Neural cell (in vitro differentiated cells): ENCODE data around the gene AQP2. TPM values are rescaled to one million over a fixed set of nuclear protein-coding genes. Genes with fewer than 3 reads are reported as not detected.

Source experiments
- H2AFZ ChIP-seq: fragments of 200-600, 300-800 bp; sonication (generic), shearing (Covaris generic); 2 replicates; pipeline ENCODE4 v1.6.0; 2014; ENCODE audit warnings: low read depth, mild to moderate bottlenecking, antibody characterized with exemption, low read length, moderate library complexity
- H3F3A ChIP-seq: fragments of 200-600 bp; shearing (Covaris generic); 2 replicates; pipeline ENCODE4 v1.6.1; 2016; ENCODE audit warnings: mild to moderate bottlenecking, moderate library complexity, mixed read lengths, antibody characterized with exemption, low read length; ENCODE audit not compliant: insufficient read depth, poor library complexity, severe bottlenecking
- H3K27ac ChIP-seq: fragments of 200-600, 300-800 bp; sonication (generic), shearing (Covaris generic); 2 replicates; pipeline ENCODE4 v1.5.1; 2014; ENCODE audit warnings: mild to moderate bottlenecking, low read length, moderate library complexity
- H3K27me3 ChIP-seq: fragments of 300-800, 200-600 bp; sonication (generic), shearing (Covaris generic); 2 replicates; pipeline ENCODE4 v1.6.0; 2014; ENCODE audit warnings: mild to moderate bottlenecking, low read depth, low read length, moderate library complexity; ENCODE audit not compliant: insufficient read depth
- H3K36me3 ChIP-seq: fragments of 300-800, 200-600 bp; sonication (generic), shearing (Covaris generic); 2 replicates; pipeline ENCODE4 v1.5.1; 2014; ENCODE audit warnings: mild to moderate bottlenecking, antibody characterized with exemption, low read length, moderate library complexity; ENCODE audit not compliant: insufficient read depth
- H3K4me2 ChIP-seq: fragments of 300-800, 200-600 bp; sonication (generic), shearing (Covaris generic); 2 replicates; pipeline ENCODE4 v1.6.0; 2014; ENCODE audit warnings: mild to moderate bottlenecking, low read length
- H3K4me3 ChIP-seq: fragments of 300-800, 200-600 bp; sonication (generic), shearing (Covaris generic); 2 replicates; pipeline ENCODE4 v1.5.1; 2014; ENCODE audit warnings: mild to moderate bottlenecking, low read length, moderate library complexity
- H3K79me2 ChIP-seq: fragments of 200-600 bp; shearing (Covaris generic); replicated peaks from 2 replicates; pipeline ENCODE4 v1.6.0; 2014; ENCODE audit warnings: mild to moderate bottlenecking, low read length, moderate library complexity; ENCODE audit not compliant: insufficient read depth
- H3K9ac ChIP-seq: fragments of 300-800, 200-600 bp; sonication (generic), shearing (Covaris generic); 2 replicates; pipeline ENCODE4 v1.6.1; 2016; ENCODE audit warnings: mild to moderate bottlenecking, low read length, mixed read lengths
- H3K9me2 ChIP-seq: fragments of 200-600 bp; shearing (Covaris generic); 2 replicates; pipeline ENCODE4 v1.6.1; 2016; ENCODE audit warnings: mild to moderate bottlenecking, low read length, mixed read lengths; ENCODE audit not compliant: insufficient read depth
- H3K9me3 ChIP-seq: fragments of 200-600, 300-800 bp; sonication (generic), shearing (Covaris generic); 2 replicates; pipeline ENCODE4 v1.6.1; 2016; ENCODE audit warnings: mild to moderate bottlenecking, mixed run types, low read length, moderate library complexity, mixed read lengths
- H4K20me1 ChIP-seq: fragments of 200-600 bp; shearing (Covaris generic); 2 replicates; pipeline ENCODE4 v1.6.1; 2016; ENCODE audit warnings: mild to moderate bottlenecking, mixed run types; ENCODE audit not compliant: insufficient read depth
- EP300 ChIP-seq: fragments of 450-650 bp; conservative IDR thresholded peaks from 2 replicates; pipeline ENCODE4 v1.6.1; 2014; ENCODE audit warnings: antibody characterized with exemption, mild to moderate bottlenecking, moderate library complexity; ENCODE audit not compliant: poor library complexity, severe bottlenecking
- EZH2 ChIP-seq: fragments of 200-600, 300-800 bp; shearing (Covaris generic), sonication (generic); IDR thresholded peaks from 2 replicates; pipeline ENCODE4 v1.6.1; 2014; ENCODE audit warnings: antibody characterized with exemption, low read length, borderline replicate concordance, mild to moderate bottlenecking; ENCODE audit not compliant: insufficient read depth, poor library complexity, severe bottlenecking
- MXI1 ChIP-seq: fragments of 450-650 bp; conservative IDR thresholded peaks from 2 replicates; pipeline ENCODE4 v1.6.1; 2014; ENCODE audit warnings: antibody characterized with exemption, mild to moderate bottlenecking; ENCODE audit not compliant: poor library complexity, severe bottlenecking
- POLR2AphosphoS5 ChIP-seq: IDR thresholded peaks from 2 replicates; pipeline ENCODE4 v1.6.1; 2012
- RAD21 ChIP-seq: fragments of 450-650 bp; conservative IDR thresholded peaks from 2 replicates; pipeline ENCODE4 v1.6.1; 2014; ENCODE audit warnings: antibody characterized with exemption, mild to moderate bottlenecking, moderate library complexity
- REST ChIP-seq: IDR thresholded peaks from 2 replicates; pipeline ENCODE4 v1.6.1; 2012; ENCODE audit warnings: borderline replicate concordance
- SMC3 ChIP-seq: fragments of 450-650 bp; conservative IDR thresholded peaks from 2 replicates; pipeline ENCODE4 v1.6.1; 2014; ENCODE audit warnings: antibody characterized with exemption, mild to moderate bottlenecking, moderate library complexity; ENCODE audit not compliant: poor library complexity
- TAF1 ChIP-seq: IDR thresholded peaks from 2 replicates; pipeline ENCODE4 v1.6.1; 2012; ENCODE audit warnings: low read depth
- polyA plus RNA-seq: library from polyadenylated mRNA; depleted of rRNA; stranded (reverse); fragments of >200 nt; gene quantifications from 2 replicates; pipeline ENCODE4 v1.2.3, GENCODE V29; 2014
- TF ChIP-seq, protein P1 (sequence below): fragments of 450-650 bp; IDR thresholded peaks from 2 replicates; pipeline ENCODE4 v1.5.1; 2014; ENCODE audit warnings: antibody characterized with exemption, mild to moderate bottlenecking, moderate library complexity; ENCODE audit not compliant: poor library complexity, severe bottlenecking

The AQP2 gene
- polyA plus RNA-seq, 1 donor from 2014 or later = not detected

- H3K9me2 ChIP-seq = no peaks in the 10 kb centered on the region
- no peak overlapping the region for H3K27ac ChIP-seq
- TF ChIP-seq EP300 (no peak), SMC3 (no peak), POLR2AphosphoS5 (no peak), TAF1 (no peak), MXI1 (no peak), EZH2 (no peak), REST (no peak), RAD21 (no peak)
- TF ChIP-seq, protein P1, sequence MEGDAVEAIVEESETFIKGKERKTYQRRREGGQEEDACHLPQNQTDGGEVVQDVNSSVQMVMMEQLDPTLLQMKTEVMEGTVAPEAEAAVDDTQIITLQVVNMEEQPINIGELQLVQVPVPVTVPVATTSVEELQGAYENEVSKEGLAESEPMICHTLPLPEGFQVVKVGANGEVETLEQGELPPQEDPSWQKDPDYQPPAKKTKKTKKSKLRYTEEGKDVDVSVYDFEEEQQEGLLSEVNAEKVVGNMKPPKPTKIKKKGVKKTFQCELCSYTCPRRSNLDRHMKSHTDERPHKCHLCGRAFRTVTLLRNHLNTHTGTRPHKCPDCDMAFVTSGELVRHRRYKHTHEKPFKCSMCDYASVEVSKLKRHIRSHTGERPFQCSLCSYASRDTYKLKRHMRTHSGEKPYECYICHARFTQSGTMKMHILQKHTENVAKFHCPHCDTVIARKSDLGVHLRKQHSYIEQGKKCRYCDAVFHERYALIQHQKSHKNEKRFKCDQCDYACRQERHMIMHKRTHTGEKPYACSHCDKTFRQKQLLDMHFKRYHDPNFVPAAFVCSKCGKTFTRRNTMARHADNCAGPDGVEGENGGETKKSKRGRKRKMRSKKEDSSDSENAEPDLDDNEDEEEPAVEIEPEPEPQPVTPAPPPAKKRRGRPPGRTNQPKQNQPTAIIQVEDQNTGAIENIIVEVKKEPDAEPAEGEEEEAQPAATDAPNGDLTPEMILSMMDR = no peak
Measured at GRCh38 chr12:49939707-49940106, 10.8 kb upstream of the AQP2 start.

DNA sequence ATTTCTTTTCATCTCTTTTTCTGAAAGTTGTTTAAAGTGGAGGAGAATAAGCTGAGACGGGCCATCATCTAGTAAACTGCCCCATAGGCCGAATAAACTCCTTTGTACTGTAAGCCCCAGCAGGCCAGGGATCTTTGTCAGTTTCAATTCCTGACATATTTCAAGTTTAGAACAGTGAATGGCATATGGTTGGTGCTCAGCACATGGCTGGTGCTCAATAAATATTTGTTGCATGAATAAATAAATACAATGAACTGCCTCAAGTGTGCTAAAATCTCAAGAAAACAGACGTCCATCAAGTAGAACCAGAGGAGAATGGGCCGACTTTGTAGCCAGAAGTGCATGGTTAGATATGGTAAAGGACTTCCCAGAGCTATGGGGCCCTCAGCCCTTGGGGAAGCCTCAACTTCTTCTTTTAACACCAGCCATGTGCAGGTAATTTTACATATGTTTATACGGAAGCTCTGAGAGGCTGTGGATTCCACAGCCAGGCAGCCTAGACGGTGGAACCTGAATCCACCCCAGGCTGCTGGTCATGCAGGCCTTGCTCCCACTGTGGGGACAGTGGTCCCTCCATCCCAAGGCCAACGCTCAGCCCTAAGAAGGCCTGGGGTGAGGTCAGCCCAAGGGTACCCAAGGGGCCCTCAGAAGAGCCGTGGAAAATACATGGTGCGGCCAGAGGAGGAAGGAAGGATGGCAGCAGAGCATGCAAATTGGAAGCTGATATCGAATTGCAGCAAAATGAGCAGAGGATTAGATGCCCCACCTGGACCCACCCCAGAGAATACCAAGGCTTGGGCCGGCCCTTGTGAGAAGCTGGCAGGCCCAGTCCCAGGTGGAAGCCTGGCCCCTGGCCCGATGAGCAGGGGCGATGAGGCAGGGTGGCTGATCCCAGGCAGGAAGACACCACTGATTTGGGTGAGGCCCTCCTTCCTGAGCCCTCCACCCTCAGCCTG is 8.7 kb upstream of the AQP2 start:
- Histone ChIP-seq H3K9ac (no peak overlapping the region), H3F3A (no peaks in the 10 kb centered on the region), H3K27me3 (no peaks in the 10 kb centered on the region), H3K4me2 (no peak overlapping the region), H3K9me3 (no peaks in the 10 kb centered on the region), H3K36me3 (no peaks in the 10 kb centered on the region), H3K4me3 (no peak overlapping the region), H3K9me2 (no peaks in the 10 kb centered on the region), H3K27ac (no peak overlapping the region), H2AFZ (no peak overlapping the region), H4K20me1 (no peaks in the 10 kb centered on the region), H3K79me2 (no peaks in the 10 kb centered on the region)
- TF ChIP-seq POLR2AphosphoS5 (no peak), SMC3 (no peak), EP300 (no peak), MXI1 (no peak), EZH2 (no peak), TAF1 (no peak), RAD21 (no peak), REST (no peak)
- TF ChIP-seq, protein P1 = no peak

More at GRCh38 chr12:49939707-49940106, 10.8 kb upstream of the AQP2 start:
- no peaks in the 10 kb centered on the region for H3K9me3 ChIP-seq
- H3K4me3 ChIP-seq = no peak overlapping the region
- no peak overlapping the region for H3K4me2 ChIP-seq
- no peaks in the 10 kb centered on the region for H3K27me3 ChIP-seq
- no peak overlapping the region for H2AFZ ChIP-seq
- H3K79me2 ChIP-seq = no peaks in the 10 kb centered on the region
- no peaks in the 10 kb centered on the region for H4K20me1 ChIP-seq
- no peaks in the 10 kb centered on the region for H3K36me3 ChIP-seq
- no peak overlapping the region for H3K9ac ChIP-seq
- H3F3A ChIP-seq = no peaks in the 10 kb centered on the region
